LNCaP clone FGC (cell line): ENCODE measurements around the gene ITGB7.

Experiments
- DNase-seq: peaks from one replicate; pipeline ENCODE4 v3.0.0-alpha.2; 2011; ENCODE audit warnings: low read depth
- H3K4me3 ChIP-seq: 2 replicates; pipeline ENCODE4 v1.5.1; 2011; ENCODE audit warnings: mild to moderate bottlenecking, low read depth, low read length, control low read depth
- CTCF ChIP-seq: IDR thresholded peaks from 2 replicates; pipeline ENCODE4 v1.5.1; 2012; ENCODE audit warnings: mild to moderate bottlenecking; ENCODE audit not compliant: control insufficient read depth, insufficient read depth; ENCODE audit errors: extremely low read depth

Gene ITGB7

GRCh38 chr12:53197011-53197640 is 9.9 kb downstream of the ITGB7 start:
- H3K4me3 ChIP-seq: no peak overlapping the region
- no peak for DNase-seq
- no peak for TF ChIP-seq CTCF

GRCh38 chr12:53196486-53196885 is 10.6 kb downstream of the ITGB7 start:
- no peak for DNase-seq
- H3K4me3 ChIP-seq: no peak overlapping the region
- no peak for TF ChIP-seq CTCF

- DNase-seq: no peak
- no peak overlapping the region for H3K4me3 ChIP-seq
Observed at GRCh38 chr12:53195516-53196420, 11.3 kb downstream of the ITGB7 start.

GRCh38 chr12:53194973-53195372 is 12.1 kb downstream of the ITGB7 start:
- no peak for TF ChIP-seq CTCF
- no peak for DNase-seq
- no peak overlapping the region for H3K4me3 ChIP-seq

More at GRCh38 chr12:53195516-53196420, 11.3 kb downstream of the ITGB7 start:
- no peak for TF ChIP-seq CTCF

GRCh38 chr12:53193985-53194716 is 12.9 kb downstream of the ITGB7 start:
- TF ChIP-seq CTCF: no peak
- H3K4me3 ChIP-seq: no peak overlapping the region
- DNase-seq: no peak

- H3K4me3 ChIP-seq: no peak overlapping the region
- TF ChIP-seq CTCF: no peak
- DNase-seq: no peak
Observed at GRCh38 chr12:53193040-53193439, 14.0 kb downstream of the ITGB7 start.
